Measurements from ENCODE around the gene NACA.
A peak's percentile ranks its signal among the peaks of the same experiment; 100 is the strongest.
"Not testable (repeated sequence)": the region's sequence is repeated elsewhere in the genome, so short reads cannot be mapped to it uniquely, and the experiment has no call there.

The NACA gene

GRCh38 chr12:56723889-56724700, 1.0 kb downstream of the NACA start:
- peak; percentile 64 for DNase-seq

GRCh38 chr12:56723352-56723751, 1.7 kb downstream of the NACA start:
- DNase-seq = no peak

- DNase-seq = no peak
These were observed 2.3 kb downstream of the NACA start for GRCh38 chr12:56722832-56723231.

- no peak for DNase-seq
These were observed 3.4 kb downstream of the NACA start for GRCh38 chr12:56721721-56722120.

GRCh38 chr12:56721216-56721615, 3.9 kb downstream of the NACA start:
- no peak for DNase-seq

GRCh38 chr12:56720731-56721151, 4.4 kb downstream of the NACA start:
- no peak for DNase-seq

- no peak for DNase-seq
These were observed 6.0 kb downstream of the NACA start for GRCh38 chr12:56719056-56719455.

- no peak for DNase-seq
These were observed 6.5 kb downstream of the NACA start for GRCh38 chr12:56718636-56719035.

- no peak for DNase-seq
These were observed 7.0 kb downstream of the NACA start for GRCh38 chr12:56718149-56718548.

- no peak for DNase-seq
These were observed 7.9 kb downstream of the NACA start for GRCh38 chr12:56716933-56717880.

- DNase-seq = no peak
These were observed 8.6 kb downstream of the NACA start for GRCh38 chr12:56716458-56716857.

GRCh38 chr12:56715798-56716197, 9.3 kb downstream of the NACA start:
- no peak for DNase-seq

GRCh38 chr12:56714431-56714929, 10.6 kb downstream of the NACA start:
- no peak for DNase-seq

GRCh38 chr12:56713345-56713744, 11.8 kb downstream of the NACA start:
- DNase-seq = no peak

- no peak for DNase-seq
These were observed 15.2 kb downstream of the NACA start for GRCh38 chr12:56709759-56710376.

- DNase-seq = not testable (repeated sequence)
These were observed 20.6 kb downstream of the NACA start for GRCh38 chr12:56704522-56704921.

- DNase-seq = no peak
These were observed 26.0 kb downstream of the NACA start for GRCh38 chr12:56699020-56699661.

- peak; percentile 34 for DNase-seq
These were observed 29.6 kb downstream of the NACA start for GRCh38 chr12:56695327-56696101.

GRCh38 chr12:56694161-56694560, 30.9 kb downstream of the NACA start:
- DNase-seq = no peak

GRCh38 chr12:56688846-56689109, 36.3 kb downstream of the NACA start:
- no peak for DNase-seq

GRCh38 chr12:56688129-56688845, 36.8 kb downstream of the NACA start, which contains the start of gene PTGES3:
PTGES3 (minus strand) TSS chr12:56688284; CDS start chr12:56687999, 285 bp downstream.
- peak; percentile 99 for DNase-seq

Data from EL (cell line).